NT2/D1 (cell line): Measurements from ENCODE around the gene TK2.

Experiments
- YY1 ChIP-seq: IDR thresholded peaks from 2 replicates; pipeline ENCODE4 v1.6.1; 2011; ENCODE audit not compliant: insufficient read length, insufficient read depth
- ZNF274 ChIP-seq: IDR thresholded peaks from 2 replicates; pipeline ENCODE4 v1.6.1; 2011; ENCODE audit warnings: mild to moderate bottlenecking, low read depth, low read length

DNA sequence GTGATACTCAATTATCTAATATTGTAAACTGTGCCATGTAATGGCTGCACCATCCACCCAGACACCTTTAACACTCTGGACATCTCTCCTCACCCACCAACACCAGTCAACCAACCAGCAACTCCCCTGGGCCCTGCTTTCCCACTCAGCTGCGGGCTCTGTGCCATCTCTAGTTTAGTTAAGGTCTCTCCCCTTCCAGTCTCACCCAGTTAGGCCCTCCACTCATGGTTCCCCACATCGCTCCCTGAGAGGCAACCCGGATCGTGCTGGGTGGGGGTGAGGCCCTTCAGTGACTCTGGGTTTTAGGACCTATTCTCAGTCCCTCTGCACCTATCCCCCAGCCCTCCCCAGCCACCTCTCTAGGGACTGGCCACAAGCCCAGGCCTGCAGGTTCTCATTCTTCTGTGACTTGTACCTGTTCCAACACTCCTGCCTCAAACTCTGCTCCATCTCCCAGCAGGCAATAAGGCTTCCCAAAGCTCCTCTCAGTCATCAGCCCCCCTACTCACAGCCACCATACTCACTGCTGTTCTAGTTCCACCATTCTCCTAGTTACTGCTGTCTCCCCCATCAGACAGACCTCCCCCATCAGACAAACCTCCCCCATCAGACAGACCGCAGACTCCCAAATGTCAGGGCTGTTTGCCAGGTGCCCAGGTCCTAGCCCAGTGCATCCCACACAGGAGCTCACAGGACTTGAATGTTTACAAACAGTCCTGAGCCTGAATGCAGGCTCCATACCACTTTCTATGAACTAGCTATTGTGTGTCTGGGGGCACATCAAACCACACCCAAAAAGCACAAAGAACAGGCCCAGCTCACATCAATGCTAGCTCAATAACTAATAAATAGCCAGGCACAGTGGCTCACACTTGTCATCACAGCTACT lies 2.6 kb downstream of the TK2 start:
- no peak for TF ChIP-seq YY1
- TF ChIP-seq ZNF274: no peak
